SK-N-SH (cell line): Measurements from ENCODE around the gene MAP3K6. TPM values are rescaled to one million over a fixed set of nuclear protein-coding genes. Genes with fewer than 3 reads are reported as not detected.

Source experiments
- CTCF ChIA-PET: fragments of 300-600, 350-600 bp; formaldehyde crosslinking; extraction: SDS; loops from one replicate; lab custom pipeline; 2021; lab: Yijun Ruan, JAX
- POLR2A ChIA-PET: fragments of 350-600 bp; sonication (Branson Sonifier 250); formaldehyde crosslinking; extraction: SDS; loops from one replicate; lab custom pipeline; 2020; ENCODE audit warnings: antibody characterized with exemption, inconsistent platforms; lab: Yijun Ruan, JAX
- DNase-seq: peaks from one replicate; pipeline ENCODE4 v3.0.0; 2012
- H2AFZ ChIP-seq: fragments of 200-600 bp; sonication (generic); 2 replicates; pipeline ENCODE4 v1.8.1; 2016; ENCODE audit warnings: antibody characterized with exemption, mild to moderate bottlenecking, low read depth
- H3F3A ChIP-seq: fragments of 200-600 bp; sonication (generic); replicated peaks from 2 replicates; pipeline ENCODE3; 2016; ENCODE audit warnings: antibody characterized with exemption, mild to moderate bottlenecking; ENCODE audit not compliant: insufficient read depth
- H3K27ac ChIP-seq, 2 experiments: fragments of 200-500 bp in 1 of 2; fragments of 200-600 bp in 1 of 2; sonication (Bioruptor generic) in 1 of 2; sonication (generic), shearing (Covaris generic) in 1 of 2; 2 replicates each; pipeline versions ENCODE4 v1.5.1 to v1.6.1; 2014 to 2016; ENCODE audit warnings: low read depth in 2 of 2, inconsistent platforms in 1 of 2, low read length in 1 of 2, mild to moderate bottlenecking in 1 of 2, mixed read lengths in 1 of 2
- H3K27me3 ChIP-seq: fragments of 200-600 bp; sonication (generic), shearing (Covaris generic); 2 replicates; pipeline ENCODE4 v1.6.1; 2016; ENCODE audit warnings: mixed run types; ENCODE audit not compliant: insufficient read depth
- H3K36me3 ChIP-seq, 2 experiments: fragments of 200-500 bp in 1 of 2; fragments of 200-600 bp in 1 of 2; sonication (Bioruptor generic) in 1 of 2; sonication (generic) in 1 of 2; replicated peaks in 1 of 2; 2 replicates each; pipeline versions ENCODE3 to v1.5.1; 2014 to 2016; ENCODE audit warnings: low read length in 1 of 2, mild to moderate bottlenecking in 1 of 2; ENCODE audit not compliant: insufficient read depth in 2 of 2, control insufficient read depth in 1 of 2
- H3K4me1 ChIP-seq, 2 experiments: fragments of 200-500 bp in 1 of 2; fragments of 200-600 bp in 1 of 2; sonication (Bioruptor generic) in 1 of 2; sonication (generic), shearing (Covaris generic) in 1 of 2; 2 replicates each; pipeline versions ENCODE4 v1.5.1 to v1.6.1; 2014 to 2016; ENCODE audit warnings: low read depth in 1 of 2, low read length in 1 of 2, mixed run types in 1 of 2; ENCODE audit not compliant: insufficient read depth in 2 of 2, control insufficient read depth in 1 of 2
- H3K4me2 ChIP-seq: fragments of 200-600 bp; sonication (generic), shearing (Covaris generic); 2 replicates; pipeline ENCODE4 v1.6.1; 2017; ENCODE audit warnings: mixed run types
- H3K4me3 ChIP-seq, 2 experiments: fragments of 200-500 bp in 1 of 2; fragments of 200-600 bp in 1 of 2; sonication (Bioruptor generic) in 1 of 2; sonication (generic), shearing (Covaris generic) in 1 of 2; 2 replicates each; pipeline versions ENCODE4 v1.5.1 to v1.8.1; 2014 to 2016; ENCODE audit warnings: low read depth in 2 of 2, inconsistent platforms in 1 of 2, low read length in 1 of 2, mild to moderate bottlenecking in 1 of 2, mixed read lengths in 1 of 2, moderate library complexity in 1 of 2
- H3K79me2 ChIP-seq: fragments of 200-600 bp; sonication (generic); 2 replicates; pipeline ENCODE4 v1.8.1; 2017; ENCODE audit warnings: mild to moderate bottlenecking; ENCODE audit not compliant: insufficient read depth
- H3K9ac ChIP-seq: fragments of 200-600 bp; sonication (generic); 2 replicates; pipeline ENCODE4 v1.6.1; 2017; ENCODE audit warnings: mixed run types
- H3K9me2 ChIP-seq: fragments of 200-600 bp; sonication (generic); 2 replicates; pipeline ENCODE4 v1.6.1; 2017; ENCODE audit warnings: mixed run types
- H3K9me3 ChIP-seq: fragments of 200-600 bp; sonication (generic); 2 replicates; pipeline ENCODE4 v1.6.1; 2017; ENCODE audit warnings: mixed run types, mild to moderate bottlenecking, moderate library complexity
- H4K20me1 ChIP-seq: fragments of 200-600 bp; sonication (generic); 2 replicates; pipeline ENCODE4 v1.6.1; 2017; ENCODE audit warnings: mild to moderate bottlenecking, mixed run types; ENCODE audit not compliant: insufficient read depth
- CHD2 ChIP-seq: fragments of 150-350 bp; IDR thresholded peaks from 2 replicates; pipeline ENCODE4 v1.6.1; 2018; ENCODE audit warnings: low read length; ENCODE audit not compliant: partially characterized antibody
- CTCF ChIP-seq: fragments of 200-600 bp; sonication (generic); IDR thresholded peaks from 2 replicates; pipeline ENCODE4 v1.6.1; 2017; ENCODE audit warnings: antibody characterized with exemption, mild to moderate bottlenecking, moderate library complexity
- ELF1 ChIP-seq: IDR thresholded peaks from 2 replicates; pipeline ENCODE4 v1.4.0; 2012
- FOSL2 ChIP-seq: IDR thresholded peaks from 2 replicates; pipeline ENCODE4 v1.4.0; 2012; ENCODE audit warnings: low read depth, mild to moderate bottlenecking, moderate library complexity, borderline replicate concordance
- GABPA ChIP-seq: IDR thresholded peaks from 2 replicates; pipeline ENCODE4 v1.4.0; 2012; ENCODE audit warnings: low read depth, mild to moderate bottlenecking
- GATA2 ChIP-seq: sonication (generic); formaldehyde crosslinking; IDR thresholded peaks from 2 replicates; pipeline ENCODE4 v1.5.0; 2020; ENCODE audit warnings: mild to moderate bottlenecking, missing genetic modification reagents
- MEF2A ChIP-seq: IDR thresholded peaks from 2 replicates; pipeline ENCODE4 v1.4.0; 2012; ENCODE audit warnings: low read depth, borderline replicate concordance
- MXI1 ChIP-seq: IDR thresholded peaks from 2 replicates; pipeline ENCODE4 v1.6.1; 2012; ENCODE audit warnings: mild to moderate bottlenecking, low read depth, low read length, improper control_type of control experiment
- NRF1 ChIP-seq: IDR thresholded peaks from 2 replicates; pipeline ENCODE4 v1.6.1; 2012; ENCODE audit warnings: low read depth, mild to moderate bottlenecking, low read length
- PBX3 ChIP-seq: IDR thresholded peaks from 2 replicates; pipeline ENCODE4; 2012
- POLR2AphosphoS5 ChIP-seq: IDR thresholded peaks from 2 replicates; pipeline ENCODE4 v1.6.1; 2012; ENCODE audit warnings: low read depth, low read length
- RFX5 ChIP-seq: IDR thresholded peaks from 2 replicates; pipeline ENCODE4 v1.6.1; 2012; ENCODE audit warnings: mild to moderate bottlenecking, improper control_type of control experiment, low read length
- TCF12 ChIP-seq: IDR thresholded peaks from 2 replicates; pipeline ENCODE4 v1.4.0; 2012
- TEAD4 ChIP-seq: IDR thresholded peaks from 2 replicates; pipeline ENCODE4 v1.4.0; 2012; ENCODE audit warnings: mild to moderate bottlenecking, borderline replicate concordance; ENCODE audit not compliant: insufficient read depth
- USF1 ChIP-seq: IDR thresholded peaks from 2 replicates; pipeline ENCODE4 v1.4.0; 2012; ENCODE audit warnings: low read depth, borderline replicate concordance
- USF2 ChIP-seq: fragments of 150-350 bp; IDR thresholded peaks from 2 replicates; pipeline ENCODE4 v1.6.1; 2017; ENCODE audit warnings: antibody characterized with exemption, low read length, low read depth, borderline replicate concordance
- YY1 ChIP-seq: IDR thresholded peaks from 2 replicates; pipeline ENCODE4 v1.4.0; 2012; ENCODE audit warnings: low read depth, mild to moderate bottlenecking
- WGBS: methylation state at CpG from one replicate; pipeline ENCODE4 v1.1.6; 2017; ENCODE audit warnings: low lambda C conversion rate; 5-methylcytosine and 5-hydroxymethylcytosine counted together
- polyA plus RNA-seq, 3 experiments: library from polyadenylated mRNA; depleted of rRNA; stranded (reverse); fragments of >200 nt; gene quantifications; 2 replicates each; pipeline ENCODE4 v1.2.3, GENCODE V29; 2012

MAP3K6 gene
- polyA plus RNA-seq, 1 of the 3 experiments (the other 2 are of a cell fraction) = 17.3 TPM

GRCh38 chr1:27414091-27414490 is 47.3 kb upstream of the MAP3K6 start (continued):
- TF ChIP-seq USF1 (no peak), GABPA (no peak), MXI1 (no peak)
- TF ChIP-seq, all 33 proteins: peak for 0

GRCh38 chr1:27413004-27413403 is 46.2 kb upstream of the MAP3K6 start:
- peaks cover 5% of the 10 kb centered on the region for H3K79me2 ChIP-seq
- H3K9me3 ChIP-seq = no peaks in the 10 kb centered on the region
- TF ChIP-seq GATA2 (CRISPR knock-in tag) (no peak), PBX3 (no peak), TEAD4 (no peak), USF2 (no peak), CTCF (no peak), FOSL2 (no peak), RFX5 (no peak), POLR2AphosphoS5 (no peak), TCF12 (no peak), USF1 (no peak), MEF2A (no peak), CHD2 (no peak), YY1 (no peak), ELF1 (no peak), NRF1 (no peak)
- no peak overlapping the region for H3K4me3 ChIP-seq
- ChIA-PET POLR2A (no interaction called here), CTCF (interaction anchor here (1.3 to 16.9 kb wide), 7 partner anchors 10 to 194 kb away, joined by 3 to 111 read pairs (median 7); partner anchors contain the start of gene AHDC1)
- no peak for DNase-seq
- H2AFZ ChIP-seq = no peak overlapping the region
- H3K4me2 ChIP-seq = no peak overlapping the region
- no peaks in the 10 kb centered on the region for H3K27me3 ChIP-seq
- peaks cover 1% of the 10 kb centered on the region for H3F3A ChIP-seq
- no peaks in the 10 kb centered on the region for H3K9me2 ChIP-seq
- H3K36me3 ChIP-seq = peaks cover 74 to 78% of the 10 kb centered on the region in 2 experiments
- H3K9ac ChIP-seq = no peak overlapping the region
- 96% methylated on average over 4 of the region's 4 CpGs for WGBS
- H4K20me1 ChIP-seq = no peaks in the 10 kb centered on the region
- H3K4me1 ChIP-seq = 0 out of 4 replicates have a peak, but pooled peaks cover 0 to 2% of the 10 kb centered on the region in 2 experiments
- H3K27ac ChIP-seq = no peak overlapping the region
